SW480 (cell line): ENCODE data around the gene KYAT1.
"Not testable (repeated sequence)": the region's sequence is repeated elsewhere in the genome, so short reads cannot be mapped to it uniquely, and the experiment has no call there.

ENCODE experiments used
- DNase-seq: peaks from one replicate; pipeline ENCODE4 v3.0.0-alpha.2; 2016; ENCODE audit warnings: low spot score

Gene KYAT1

GRCh38 chr9:128885376-128885775 is 3.6 kb upstream of the KYAT1 start:
- no peak for DNase-seq

- no peak for DNase-seq
Measured at GRCh38 chr9:128884164-128884563, 2.4 kb upstream of the KYAT1 start.

- no peak for DNase-seq
Measured at GRCh38 chr9:128882677-128883603, 1.2 kb upstream of the KYAT1 start.

GRCh38 chr9:128877852-128878251 is 3.9 kb downstream of the KYAT1 start:
- peak; percentile 49 for DNase-seq

- not testable (repeated sequence) for DNase-seq
Measured at GRCh38 chr9:128870941-128871265, 10.8 kb downstream of the KYAT1 start.

GRCh38 chr9:128870128-128870940 is 11.4 kb downstream of the KYAT1 start:
- DNase-seq, result no peak

- DNase-seq, result peak; percentile 72
Measured at GRCh38 chr9:128863647-128864046, 18.1 kb downstream of the KYAT1 start.

- no peak for DNase-seq
Measured at GRCh38 chr9:128862401-128862851, 19.3 kb downstream of the KYAT1 start.

GRCh38 chr9:128861501-128861900 is 20.2 kb downstream of the KYAT1 start:
- DNase-seq, result no peak

- DNase-seq, result no peak
Measured at GRCh38 chr9:128860937-128861336, 20.8 kb downstream of the KYAT1 start.

GRCh38 chr9:128858476-128858875 is 23.3 kb downstream of the KYAT1 start:
- DNase-seq, result not testable (repeated sequence)

- not testable (repeated sequence) for DNase-seq
Measured at GRCh38 chr9:128854454-128854853, 27.3 kb downstream of the KYAT1 start.

GRCh38 chr9:128852646-128853045 is 29.1 kb downstream of the KYAT1 start:
- DNase-seq, result not testable (repeated sequence)

GRCh38 chr9:128851779-128852600 is 29.8 kb downstream of the KYAT1 start:
- DNase-seq, result peak; percentile 50

GRCh38 chr9:128851024-128851423 is 30.7 kb downstream of the KYAT1 start:
- not testable (repeated sequence) for DNase-seq

- DNase-seq, result no peak
Measured at GRCh38 chr9:128847803-128848202, 33.9 kb downstream of the KYAT1 start.

GRCh38 chr9:128846680-128847030 is 35.1 kb downstream of the KYAT1 start:
- no peak for DNase-seq

GRCh38 chr9:128845186-128845931 is 36.4 kb downstream of the KYAT1 start:
- no peak for DNase-seq

GRCh38 chr9:128843171-128843570 is 38.6 kb downstream of the KYAT1 start:
- not testable (repeated sequence) for DNase-seq

- no peak for DNase-seq
Measured at GRCh38 chr9:128841694-128842492, 39.9 kb downstream of the KYAT1 start.

- no peak for DNase-seq
Measured at GRCh38 chr9:128840524-128840923, 41.2 kb downstream of the KYAT1 start.
